ENCODE data around the gene AUNIP.

Gene AUNIP, protein sequence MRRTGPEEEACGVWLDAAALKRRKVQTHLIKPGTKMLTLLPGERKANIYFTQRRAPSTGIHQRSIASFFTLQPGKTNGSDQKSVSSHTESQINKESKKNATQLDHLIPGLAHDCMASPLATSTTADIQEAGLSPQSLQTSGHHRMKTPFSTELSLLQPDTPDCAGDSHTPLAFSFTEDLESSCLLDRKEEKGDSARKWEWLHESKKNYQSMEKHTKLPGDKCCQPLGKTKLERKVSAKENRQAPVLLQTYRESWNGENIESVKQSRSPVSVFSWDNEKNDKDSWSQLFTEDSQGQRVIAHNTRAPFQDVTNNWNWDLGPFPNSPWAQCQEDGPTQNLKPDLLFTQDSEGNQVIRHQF

DNA sequence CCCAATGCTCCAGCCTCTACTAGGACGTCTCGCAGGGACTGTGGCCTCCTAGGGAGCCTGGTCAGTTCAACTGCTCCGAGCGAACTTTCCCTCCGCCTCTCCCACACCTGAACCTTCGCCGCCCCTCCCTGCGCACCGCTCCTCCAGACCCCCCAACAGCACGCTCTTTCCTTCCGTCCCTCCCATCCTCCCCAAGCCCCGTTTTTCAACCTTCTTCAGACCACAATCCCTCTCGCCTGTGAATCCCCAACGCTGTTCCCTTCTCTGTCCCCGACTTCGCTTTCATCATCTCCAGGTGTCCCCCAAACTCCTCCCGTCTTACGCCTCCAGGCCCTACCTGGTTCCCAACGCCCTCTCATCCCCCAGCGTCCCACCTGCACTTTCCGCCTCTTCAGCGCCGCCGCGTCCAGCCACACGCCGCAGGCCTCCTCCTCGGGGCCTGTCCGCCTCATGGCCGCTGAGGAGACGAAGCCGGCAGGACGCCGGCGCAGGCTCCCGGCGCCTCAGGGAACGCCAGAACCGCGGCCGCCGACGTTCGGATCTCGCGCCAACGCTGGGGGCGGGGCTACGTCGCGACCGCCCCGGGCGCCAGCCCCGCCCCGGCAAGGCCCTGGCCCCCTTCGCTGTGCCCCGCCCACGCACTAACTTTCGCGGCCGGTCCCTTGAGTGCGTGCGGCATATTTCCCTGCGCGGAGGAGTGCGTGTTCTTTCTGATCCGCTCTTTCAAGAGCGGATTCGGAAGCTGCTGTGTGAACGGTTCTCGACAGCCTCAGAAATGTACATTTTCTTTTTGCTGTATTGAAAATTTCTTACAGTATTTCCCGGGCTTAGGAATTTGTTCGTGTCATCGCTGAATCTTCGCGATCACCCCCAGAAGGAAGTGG lies at the start of gene AUNIP:
Gene AUNIP (minus strand): TSS at position 552 of the 884 bp plus-strand sequence. CDS start 100 bp downstream, at position 452.
- DNase-seq (ENCODE audit: low read depth): peak; percentile 82

DNA sequence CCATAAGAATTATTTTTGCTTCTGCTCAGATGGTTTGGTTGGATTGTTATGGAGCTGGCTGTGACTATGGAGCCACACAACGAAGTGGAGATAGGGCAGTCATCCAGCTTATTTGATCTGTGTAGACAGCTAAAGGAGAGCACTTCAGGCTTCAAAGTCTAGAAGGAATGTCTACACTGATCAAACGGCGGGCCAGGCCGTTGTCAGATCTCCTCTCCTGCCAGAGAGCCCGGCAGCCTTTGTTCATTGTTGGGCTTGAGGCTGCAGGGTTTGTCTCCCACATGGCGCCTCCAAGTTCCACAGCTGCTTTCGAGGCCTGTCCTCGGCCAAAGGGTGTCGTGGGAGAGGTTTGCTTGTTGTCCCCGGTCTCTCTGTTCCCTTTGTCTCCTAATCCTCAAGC lies 49.8 kb upstream of the AUNIP start:
- DNase-seq (ENCODE audit: low read depth): no peak

DNA sequence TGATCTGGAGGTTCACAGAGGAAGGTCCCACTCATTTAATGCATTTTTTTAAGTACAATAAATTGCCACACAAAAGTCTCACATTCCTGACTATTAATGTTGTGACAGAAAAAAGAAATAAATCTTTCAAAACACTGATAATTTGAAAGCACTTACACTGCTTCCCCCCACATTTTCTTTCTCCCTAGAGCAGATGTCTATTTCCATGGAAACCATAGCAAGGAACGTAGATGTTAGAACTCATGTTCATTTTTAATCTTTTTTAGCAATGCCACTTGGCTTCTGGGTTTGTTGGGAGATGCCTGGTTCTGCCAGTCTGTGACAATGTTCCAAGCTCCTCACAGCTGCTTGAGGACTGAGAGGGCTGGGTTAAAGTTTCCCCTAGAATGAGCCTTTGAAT lies 48.9 kb upstream of the AUNIP start:
- DNase-seq (ENCODE audit: low read depth): no peak

DNA sequence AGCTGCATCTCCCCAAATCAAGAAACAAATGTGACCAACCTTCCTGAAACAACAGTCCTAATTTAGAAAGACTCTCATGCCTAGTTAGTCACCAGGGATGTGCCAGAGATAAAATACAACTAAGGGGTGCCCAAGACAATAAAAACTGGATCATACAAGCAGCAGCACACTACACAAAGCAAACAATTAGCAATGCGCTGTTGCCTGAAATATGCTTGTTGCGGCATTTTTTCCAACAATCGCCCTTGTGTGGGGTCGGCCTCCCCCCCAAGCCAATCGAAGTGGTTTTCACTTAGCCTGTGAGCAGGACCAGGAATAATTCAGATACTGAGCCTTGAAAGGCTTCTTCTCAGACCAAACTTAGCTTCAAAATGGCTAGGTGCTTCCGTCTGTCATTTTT lies 48.3 kb upstream of the AUNIP start:
- DNase-seq (ENCODE audit: low read depth): no peak

DNA sequence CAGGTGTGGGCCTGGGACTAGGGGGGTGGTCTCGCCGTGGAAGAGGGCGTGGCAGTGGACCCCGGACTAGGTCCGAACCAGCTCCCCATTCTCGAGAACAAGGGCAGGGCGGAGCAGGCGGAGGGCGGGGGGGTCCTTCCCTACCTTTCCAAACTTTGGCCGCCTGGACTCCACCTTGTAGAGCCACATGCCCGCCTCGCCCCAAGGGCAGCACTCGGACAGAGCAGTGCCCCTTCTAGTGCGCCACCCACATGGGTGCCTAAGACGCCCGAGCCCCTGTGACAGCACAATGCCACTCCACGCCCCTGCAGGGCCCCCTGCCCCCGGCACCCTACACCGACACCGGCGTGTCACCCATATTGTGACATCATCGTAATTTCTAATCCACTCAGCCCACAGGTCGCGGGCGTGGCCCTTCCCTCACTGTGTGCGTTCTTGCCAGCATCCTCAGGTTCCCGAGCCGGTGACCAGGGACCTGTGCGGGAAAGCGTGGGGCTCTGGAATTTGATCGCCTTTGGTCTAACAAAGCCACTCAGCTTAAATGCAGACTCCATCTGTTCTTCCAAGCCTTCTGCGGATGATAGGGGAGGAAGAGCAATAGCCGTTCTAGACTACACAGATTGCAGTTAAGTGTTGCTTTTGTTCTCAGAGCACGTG lies 47.5 kb upstream of the AUNIP start:
- no peak for DNase-seq (ENCODE audit: low read depth)

DNA sequence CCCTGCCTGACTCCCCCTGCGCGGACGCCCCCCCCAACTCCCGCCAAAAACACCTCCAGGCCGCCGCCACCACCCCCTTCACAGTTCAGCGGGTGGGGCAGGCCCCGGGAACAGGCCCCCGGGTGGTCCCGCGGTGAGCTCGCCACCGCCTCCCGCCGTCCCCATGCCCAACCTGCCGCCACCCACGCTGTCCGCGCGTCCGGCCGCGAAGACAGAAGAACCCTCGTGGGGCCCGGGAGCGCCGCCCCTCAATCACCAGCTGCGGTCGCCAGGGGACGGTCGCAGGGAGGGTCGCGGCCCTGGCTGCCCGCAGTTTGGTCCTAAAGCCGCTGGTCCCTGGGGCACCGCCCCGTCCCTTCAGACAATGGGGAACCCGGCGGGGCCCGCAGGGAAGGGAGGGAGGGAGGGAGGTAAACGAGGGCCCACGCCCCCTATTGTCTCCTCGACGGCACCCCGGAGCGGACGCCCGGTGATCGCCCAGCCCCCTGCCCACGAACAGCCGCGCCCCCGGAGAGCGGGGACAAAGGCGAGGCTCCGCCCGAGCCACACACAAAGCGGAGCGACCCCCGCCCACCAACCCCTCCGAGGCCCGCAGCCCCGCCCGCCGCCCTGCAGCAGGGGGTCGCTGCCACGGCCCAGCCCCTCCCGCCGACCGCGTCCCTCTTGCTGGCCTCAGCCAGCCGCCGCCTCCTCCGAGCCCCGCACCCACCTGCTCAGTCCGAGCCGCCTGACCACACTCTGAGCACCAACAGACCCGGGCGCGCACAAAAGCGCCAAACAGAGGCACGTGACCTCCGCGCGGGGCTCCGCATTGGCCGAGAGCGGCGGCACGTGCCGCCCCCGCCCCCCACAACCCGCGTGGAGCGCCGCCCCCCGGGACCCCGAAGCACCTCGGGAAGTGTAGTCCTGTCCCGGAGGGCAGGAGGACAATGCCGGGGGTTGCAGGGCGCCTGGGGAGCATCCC lies 46.7 kb upstream of the AUNIP start, which contains the start of gene STMN1:
Gene STMN1 (minus strand): TSS at position 740 of the 964 bp plus-strand sequence. CDS start 1,743 bp downstream, outside the sequence.
- DNase-seq (ENCODE audit: low read depth): peak; percentile 78

DNA sequence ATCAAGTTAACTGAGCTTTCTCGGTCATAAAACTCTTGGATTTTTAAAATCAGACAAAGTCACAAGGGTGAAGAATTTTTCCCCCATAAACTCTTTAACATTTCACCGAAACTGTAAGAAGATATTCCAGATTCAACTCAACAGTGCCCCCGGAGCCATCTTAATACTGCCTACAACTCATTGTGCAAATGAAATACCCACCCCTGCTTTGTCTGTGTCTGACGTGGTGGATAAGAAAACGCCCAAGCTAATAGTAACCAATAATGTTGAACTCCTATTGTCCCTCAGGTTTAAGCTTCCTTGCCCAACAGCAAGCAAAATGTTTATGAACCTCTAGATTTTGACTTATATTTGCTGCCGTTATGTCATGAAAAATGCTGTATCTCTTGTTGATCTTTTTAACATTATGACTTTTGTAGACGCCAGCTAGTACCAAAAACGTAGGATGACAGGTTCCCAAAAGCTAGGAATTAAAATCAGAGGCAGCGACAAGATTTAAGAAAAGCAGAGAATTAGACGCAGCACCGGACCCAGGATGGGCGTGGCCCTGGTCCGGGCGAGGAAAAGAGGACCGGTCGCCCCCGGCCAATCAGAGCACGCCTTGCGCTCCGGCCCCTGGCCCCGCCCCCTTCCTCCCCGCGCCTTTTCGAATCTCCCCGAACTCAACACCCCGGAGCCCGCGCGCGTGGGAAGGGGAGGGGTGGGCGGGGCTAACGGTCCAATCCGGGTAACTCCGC lies 45.9 kb upstream of the AUNIP start:
- peak; percentile 93 for DNase-seq (ENCODE audit: low read depth)

DNA sequence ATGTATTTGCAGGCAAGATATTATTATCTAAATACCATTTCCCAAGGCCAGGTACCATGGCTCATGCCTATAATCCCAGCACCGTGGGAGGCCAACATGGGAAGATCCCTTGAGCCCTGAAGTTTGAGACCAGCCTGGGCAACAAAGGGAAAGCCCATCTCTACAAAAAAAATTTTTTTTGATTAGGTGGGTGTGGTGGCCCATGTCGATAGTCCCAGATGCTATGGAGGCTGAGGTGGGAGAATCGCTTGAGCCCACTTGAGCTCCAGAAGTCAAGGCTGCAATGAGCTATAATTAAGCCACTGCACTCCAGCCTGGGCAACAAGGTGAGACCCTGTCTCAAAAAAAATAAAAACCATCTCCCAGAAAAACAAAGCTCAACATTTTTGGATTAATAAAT lies 44.7 kb upstream of the AUNIP start:
- no peak for DNase-seq (ENCODE audit: low read depth)

DNA sequence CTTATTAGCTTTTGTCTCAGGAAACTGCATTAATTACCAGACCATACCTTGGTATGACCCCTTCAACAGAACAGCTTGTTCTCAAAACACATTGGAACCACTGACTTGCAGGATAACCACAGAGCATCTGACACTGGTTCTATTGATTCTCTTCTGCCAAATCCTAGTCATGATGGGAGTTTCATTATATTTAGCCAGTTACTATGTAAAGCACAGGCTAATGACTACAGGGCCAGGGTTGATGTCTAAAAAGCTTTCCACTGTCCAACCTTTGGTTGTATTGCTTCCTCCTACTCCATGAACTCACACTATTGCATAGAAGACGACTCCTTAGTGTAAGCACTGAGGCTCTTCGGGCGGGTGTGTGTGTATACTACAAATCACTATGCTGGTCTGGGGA lies 43.2 kb upstream of the AUNIP start:
- DNase-seq (ENCODE audit: low read depth): no peak

DNA sequence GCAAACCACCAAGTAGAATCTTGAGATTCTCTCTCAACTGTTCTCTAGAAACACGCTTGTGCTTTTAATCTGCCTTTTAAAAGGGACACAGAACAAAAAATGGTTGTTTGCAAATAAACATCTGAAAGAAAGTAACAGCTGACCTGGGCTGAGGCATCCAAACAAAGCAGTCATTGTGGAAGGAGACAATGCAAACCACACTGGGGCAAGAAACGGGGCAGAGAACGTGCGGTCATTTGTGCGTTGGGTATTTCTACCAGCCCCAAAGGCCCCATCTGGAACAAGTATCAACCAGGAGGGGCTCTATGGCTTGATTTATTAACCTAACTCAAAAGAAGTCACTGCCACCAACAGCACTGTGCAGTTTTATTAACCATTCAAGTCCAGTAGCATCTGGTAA lies 41.0 kb upstream of the AUNIP start:
- DNase-seq (ENCODE audit: low read depth): no peak

DNA sequence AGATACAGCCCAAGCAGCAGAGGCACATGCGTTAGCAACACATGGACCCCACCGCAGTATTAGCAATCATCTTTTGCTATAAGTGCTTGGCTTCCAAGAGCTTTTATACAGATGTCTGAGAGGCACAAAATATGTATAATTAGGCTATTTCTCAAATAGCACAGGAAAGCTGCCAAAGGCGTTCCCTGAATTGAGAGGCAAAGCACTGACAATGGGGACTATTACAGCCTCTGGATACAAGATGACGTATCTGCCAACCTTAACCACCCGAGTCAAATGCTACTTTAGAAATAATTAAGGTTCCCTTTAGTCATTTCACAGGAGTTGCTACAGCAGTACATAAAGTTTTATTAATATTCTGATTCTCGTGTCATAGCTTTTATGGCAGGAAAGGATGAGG lies 40.5 kb upstream of the AUNIP start:
- no peak for DNase-seq (ENCODE audit: low read depth)

DNA sequence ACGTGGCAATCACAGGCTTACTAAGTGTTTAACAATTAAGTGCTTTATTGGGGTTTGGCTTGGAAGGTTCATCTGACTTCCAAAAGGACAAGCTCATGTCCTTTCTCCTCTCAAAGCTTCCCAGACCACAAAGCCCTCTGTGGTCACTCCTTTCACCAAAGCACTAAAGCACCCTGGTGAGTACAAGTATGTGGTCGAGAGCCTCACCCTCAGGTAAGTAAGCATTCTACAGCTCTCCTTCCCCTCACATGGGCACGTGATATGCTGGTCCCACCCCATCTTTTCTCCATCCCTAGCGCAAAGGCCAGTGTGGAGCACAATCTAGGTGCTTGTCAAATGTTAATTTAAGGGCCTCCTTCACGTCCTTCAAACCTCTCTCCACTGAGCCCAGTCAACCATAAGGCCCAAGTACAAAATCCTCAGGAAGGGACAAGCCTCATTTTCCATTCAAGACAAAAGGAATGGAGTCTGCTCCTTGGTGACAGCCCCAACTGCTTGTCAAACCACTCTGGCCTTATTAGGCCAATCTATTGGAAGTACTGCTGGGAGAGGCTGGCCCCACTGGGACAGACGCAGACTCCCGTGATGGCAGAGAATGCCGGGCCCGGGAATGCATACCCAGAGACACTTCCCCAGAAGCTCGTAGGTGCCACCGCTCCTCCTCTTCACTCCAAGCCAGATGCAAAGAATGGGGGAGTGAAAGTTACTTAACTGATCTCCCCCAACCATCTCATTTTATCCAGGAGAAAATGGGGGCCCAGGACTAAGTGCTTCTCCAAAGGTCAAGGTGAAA lies 39.2 kb upstream of the AUNIP start:
- no peak for DNase-seq (ENCODE audit: low read depth)

DNA sequence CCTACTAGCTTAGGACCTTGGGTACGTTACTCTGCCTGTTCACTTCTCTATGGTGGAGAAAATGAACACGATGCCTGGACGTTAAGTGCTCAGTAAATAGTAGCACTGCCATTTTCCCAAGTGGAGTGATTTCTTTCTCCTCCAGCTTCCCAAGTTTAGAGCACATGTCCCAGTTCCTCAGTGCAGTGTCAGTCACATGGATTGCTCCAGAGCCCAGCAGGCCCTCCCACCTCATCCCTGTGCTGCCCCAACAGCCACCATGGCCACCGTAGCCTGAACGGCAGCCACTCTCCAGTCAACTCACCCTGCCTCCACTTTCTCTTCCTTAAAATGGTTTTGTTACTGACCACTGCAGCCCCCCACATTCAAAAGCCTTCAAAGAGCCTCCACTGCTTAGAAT lies 38.5 kb upstream of the AUNIP start:
- no peak for DNase-seq (ENCODE audit: low read depth)

DNA sequence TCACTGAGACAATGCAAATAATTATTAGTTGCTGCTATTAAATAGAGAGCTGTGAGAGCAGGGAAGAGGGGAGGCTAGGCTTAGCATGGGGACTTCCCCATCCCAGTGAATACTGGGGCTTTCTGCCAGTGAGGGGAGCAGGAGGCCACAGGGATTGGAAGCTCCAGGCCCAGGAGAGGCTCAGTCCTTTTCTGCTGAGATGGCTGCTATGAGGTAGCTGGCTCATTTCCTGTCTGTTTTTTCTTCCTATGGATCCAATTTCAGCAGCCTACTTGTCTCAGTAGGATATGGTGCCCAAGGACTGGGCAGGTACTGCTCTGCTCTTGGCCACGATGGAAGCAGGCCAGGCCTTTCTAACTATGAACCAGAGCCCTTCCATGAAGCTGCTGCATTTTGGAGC lies 37.0 kb upstream of the AUNIP start:
- DNase-seq (ENCODE audit: low read depth): no peak

DNA sequence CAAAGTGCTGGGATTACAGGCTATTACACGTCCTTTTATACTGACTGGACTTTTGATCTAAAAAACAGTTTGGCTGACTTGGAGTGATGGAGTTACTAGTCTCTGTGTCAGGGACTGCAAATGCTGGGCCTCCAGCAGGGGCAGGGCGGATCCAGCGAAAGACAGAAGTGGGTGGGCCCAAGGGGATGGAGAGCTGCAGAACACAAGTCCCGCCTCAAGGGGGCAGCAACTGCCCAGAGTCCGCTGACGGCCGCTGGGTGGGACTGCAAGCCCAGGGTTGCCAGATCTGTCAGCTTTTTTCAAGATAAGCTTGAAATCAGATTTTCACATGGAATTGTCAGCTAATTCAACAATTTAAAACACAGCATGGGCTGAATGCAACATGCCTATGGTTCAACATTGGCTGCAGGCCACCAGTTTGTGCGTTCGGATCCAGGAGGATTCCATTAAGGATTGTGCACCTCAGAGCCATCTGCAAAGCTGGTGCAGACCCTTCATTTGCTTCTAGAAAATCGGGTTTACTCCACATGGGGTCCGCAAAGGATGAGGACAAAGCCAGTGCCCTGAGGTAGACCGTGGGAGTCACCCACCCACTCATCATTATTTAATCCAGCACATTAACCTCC lies 36.2 kb upstream of the AUNIP start:
- DNase-seq (ENCODE audit: low read depth): peak; percentile 75

DNA sequence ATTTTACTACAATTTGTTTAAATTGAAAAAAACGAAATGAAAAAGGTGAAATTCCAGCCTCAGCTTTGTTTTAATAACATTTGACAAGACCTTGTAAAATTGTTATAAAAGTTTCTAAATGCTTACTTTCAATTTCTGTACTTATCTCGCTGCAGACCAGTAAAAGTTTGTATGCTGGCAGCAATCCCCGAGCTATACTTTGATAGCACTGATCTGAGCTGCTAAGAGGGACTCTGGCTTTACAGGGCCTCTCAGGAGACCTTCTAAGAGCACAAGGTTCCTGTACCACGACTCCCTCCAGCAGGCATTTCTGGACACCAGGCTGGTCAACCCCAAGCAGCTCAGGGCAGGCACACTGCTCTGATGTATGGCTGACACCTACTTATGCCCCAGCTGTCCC lies 33.9 kb upstream of the AUNIP start:
- no peak for DNase-seq (ENCODE audit: low read depth)

DNA sequence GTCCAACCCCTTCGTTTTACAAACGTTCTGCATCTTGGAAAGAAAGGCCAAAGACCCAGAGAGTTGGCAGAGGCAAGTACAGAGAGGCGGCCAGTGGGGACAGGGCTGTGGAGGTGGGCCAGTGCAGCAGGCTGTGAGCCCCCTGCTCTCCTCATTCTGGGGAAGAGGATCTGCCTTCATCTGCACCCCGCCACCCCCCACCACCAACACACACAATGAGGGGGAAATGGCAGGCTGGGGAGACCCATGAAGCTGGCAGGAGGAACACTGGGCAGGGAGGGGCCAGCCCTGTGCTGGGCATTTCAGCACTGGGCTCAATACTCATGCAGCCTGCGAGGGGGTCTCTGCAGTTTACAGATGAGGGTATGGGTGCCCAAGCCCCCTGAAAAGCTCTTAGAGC lies 32.3 kb upstream of the AUNIP start:
- DNase-seq (ENCODE audit: low read depth): no peak

DNA sequence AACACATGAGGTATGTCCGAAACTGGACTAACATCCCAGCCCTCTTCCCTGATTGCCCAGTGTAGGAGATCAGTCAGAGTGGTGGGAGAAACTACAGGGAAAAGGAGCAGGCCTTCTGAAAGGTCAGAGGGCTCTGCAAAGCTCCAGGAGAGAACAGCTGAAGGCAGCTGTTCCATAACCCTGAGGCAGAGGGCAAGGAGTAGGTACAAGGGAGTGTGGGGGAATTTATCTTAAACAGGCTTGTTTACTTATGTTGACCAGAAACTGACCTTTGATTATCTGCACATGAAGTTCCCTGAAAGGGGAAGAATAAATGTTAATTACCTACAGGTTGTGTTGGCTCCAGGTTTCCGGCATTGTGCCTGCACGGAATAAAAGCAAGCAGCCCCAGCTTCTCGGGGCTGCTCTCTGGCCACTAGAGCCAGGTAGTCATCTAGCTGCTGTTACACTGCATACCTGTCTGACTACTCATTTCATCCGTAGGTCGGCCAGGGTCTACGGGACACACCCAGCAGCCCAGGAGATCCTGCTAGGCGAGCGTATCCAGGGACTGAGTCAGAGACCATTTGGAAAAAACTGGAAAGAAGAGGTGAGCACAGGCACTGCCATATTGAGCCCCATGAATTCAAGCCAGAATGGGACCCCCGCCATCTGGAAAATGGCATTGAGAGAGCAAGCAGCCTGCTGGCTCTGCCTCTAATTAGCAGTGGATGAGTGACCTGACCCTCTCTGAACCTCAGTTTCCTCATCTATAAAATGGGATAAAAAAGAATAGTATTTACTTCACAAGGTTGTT lies 31.2 kb upstream of the AUNIP start:
- DNase-seq (ENCODE audit: low read depth): no peak

DNA sequence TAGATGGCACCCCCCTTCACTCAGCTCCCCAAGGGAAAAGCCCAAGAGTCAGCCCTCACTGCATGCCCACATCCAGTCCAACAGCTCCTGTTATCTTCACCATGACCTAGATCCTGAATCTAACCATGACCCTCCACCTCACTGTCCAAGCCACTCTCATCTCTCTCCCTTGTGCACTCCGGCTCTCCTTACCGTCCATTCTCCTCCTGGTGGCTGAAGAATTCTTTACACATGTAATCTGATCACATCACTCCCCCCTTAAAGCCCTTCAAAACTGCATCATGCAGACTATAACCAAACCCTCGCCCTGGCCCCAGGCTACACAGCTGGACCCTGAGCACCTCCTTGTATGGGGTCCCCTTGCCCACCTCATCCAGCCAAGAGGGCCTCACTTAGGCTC lies 30.2 kb upstream of the AUNIP start:
- DNase-seq (ENCODE audit: low read depth): no peak
